Hematopoietic multipotent progenitor cell (in vitro differentiated cells): Measurements from ENCODE around the gene HAPLN2. TPM values are rescaled to one million over a fixed set of nuclear protein-coding genes. Genes with fewer than 3 reads are reported as not detected.
A peak's percentile ranks its signal among the peaks of the same experiment; 100 is the strongest.

Source experiments
- DNase-seq, 3 donors: peaks; one replicate each; pipeline ENCODE4 v3.0.0-alpha.2; 2011 to 2015; ENCODE audit warnings: low read depth in 2 of 3, low spot score in 2 of 3
- total RNA-seq: library from RNA; depleted of rRNA; stranded (reverse); fragments of >200 nt; gene quantifications from one replicate; pipeline ENCODE4 v1.2.3, GENCODE V29; 2012

The HAPLN2 gene
- total RNA-seq, 1 donor: under 0.01 TPM

GRCh38 chr1:156643049-156643777, 24.0 kb downstream of the HAPLN2 start:
- no peak for DNase-seq

DNA sequence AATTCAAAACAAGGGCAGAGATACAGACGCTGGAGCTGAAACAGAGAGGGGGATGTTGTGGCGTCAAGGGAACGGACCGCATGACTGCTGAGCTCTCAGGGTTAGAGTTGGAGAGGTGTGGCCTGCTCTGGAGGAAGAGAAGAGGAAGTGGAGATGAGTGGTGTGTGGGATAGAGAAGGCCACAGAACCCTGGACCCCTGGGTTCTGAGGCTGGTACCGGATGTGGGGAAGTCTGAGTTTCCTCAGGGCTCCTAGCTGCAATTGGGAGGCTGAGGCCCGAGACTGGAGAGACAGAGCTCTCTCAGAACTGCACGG, 24.5 kb downstream of the HAPLN2 start:
- DNase-seq: peak in 2 of 3 donors; percentile 82 to 88

DNA sequence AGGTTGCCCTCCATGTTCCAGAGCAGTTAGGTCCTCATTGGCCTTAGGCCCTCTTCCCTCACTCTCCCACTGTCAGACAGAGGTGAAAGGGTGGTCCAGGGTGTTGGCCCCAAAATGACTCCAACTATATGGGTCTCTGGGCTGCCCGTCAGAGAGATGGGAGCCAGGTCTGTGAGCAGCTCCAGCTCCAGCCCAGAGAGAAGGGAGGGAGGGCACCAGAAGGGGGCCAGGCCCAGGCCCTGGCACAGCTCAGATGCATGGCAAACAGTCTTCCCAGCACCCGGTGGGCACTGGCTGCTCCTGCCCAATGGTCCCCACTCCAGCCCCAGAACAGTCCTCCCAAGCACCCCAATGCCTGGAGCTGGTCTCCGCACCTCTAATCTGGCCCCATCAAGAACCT, 24.9 kb downstream of the HAPLN2 start:
- no peak for DNase-seq

GRCh38 chr1:156644640-156645039, 25.4 kb downstream of the HAPLN2 start:
- no peak for DNase-seq

GRCh38 chr1:156645056-156645455, 25.8 kb downstream of the HAPLN2 start:
- no peak for DNase-seq

DNA sequence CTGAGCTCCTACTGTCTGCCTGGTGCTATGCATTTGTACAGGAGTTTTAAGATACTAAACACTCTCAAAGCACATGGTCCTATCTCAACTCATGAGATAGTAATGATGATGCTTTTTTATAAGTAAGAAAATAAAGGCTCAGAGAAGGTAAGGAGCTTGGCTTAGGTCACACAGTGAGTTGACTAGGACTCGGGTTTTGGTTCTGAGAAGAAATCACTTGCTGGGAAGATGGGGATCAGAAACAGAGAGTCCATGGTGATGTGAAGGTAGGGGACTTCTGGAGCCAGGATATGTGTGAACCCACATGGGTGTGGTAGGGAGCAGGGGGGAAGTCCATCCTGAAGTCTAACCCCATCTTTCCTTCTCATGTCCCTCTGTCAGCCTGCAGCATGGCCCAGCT, 26.5 kb downstream of the HAPLN2 start:
- DNase-seq: no peak

DNA sequence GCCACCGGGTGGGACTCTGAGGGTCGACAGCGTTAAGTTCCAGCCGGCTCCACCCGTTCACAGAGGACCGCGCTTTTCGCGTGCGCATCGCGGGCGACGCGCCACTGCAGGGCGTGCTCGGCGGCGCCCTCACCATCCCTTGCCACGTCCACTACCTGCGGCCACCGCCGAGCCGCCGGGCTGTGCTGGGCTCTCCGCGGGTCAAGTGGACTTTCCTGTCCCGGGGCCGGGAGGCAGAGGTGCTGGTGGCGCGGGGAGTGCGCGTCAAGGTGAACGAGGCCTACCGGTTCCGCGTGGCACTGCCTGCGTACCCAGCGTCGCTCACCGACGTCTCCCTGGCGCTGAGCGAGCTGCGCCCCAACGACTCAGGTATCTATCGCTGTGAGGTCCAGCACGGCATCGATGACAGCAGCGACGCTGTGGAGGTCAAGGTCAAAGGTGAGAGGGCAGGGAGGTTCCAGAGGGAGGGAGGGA, 27.6 kb downstream of the HAPLN2 start:
- no peak for DNase-seq

DNA sequence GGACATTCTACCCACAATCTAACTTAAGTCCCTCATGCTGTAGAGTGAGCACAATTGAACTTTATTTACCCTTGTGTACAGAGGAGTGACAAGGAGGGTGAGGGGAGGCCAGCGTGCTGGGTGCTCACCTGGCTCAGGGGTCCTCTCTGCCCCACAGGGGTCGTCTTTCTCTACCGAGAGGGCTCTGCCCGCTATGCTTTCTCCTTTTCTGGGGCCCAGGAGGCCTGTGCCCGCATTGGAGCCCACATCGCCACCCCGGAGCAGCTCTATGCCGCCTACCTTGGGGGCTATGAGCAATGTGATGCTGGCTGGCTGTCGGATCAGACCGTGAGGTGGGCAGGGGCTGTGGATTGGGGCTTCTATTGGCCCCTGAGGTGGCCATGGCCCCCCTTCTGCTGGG, 28.1 kb downstream of the HAPLN2 start:
- DNase-seq: no peak

GRCh38 chr1:156648496-156648895, 29.3 kb downstream of the HAPLN2 start:
- no peak for DNase-seq

DNA sequence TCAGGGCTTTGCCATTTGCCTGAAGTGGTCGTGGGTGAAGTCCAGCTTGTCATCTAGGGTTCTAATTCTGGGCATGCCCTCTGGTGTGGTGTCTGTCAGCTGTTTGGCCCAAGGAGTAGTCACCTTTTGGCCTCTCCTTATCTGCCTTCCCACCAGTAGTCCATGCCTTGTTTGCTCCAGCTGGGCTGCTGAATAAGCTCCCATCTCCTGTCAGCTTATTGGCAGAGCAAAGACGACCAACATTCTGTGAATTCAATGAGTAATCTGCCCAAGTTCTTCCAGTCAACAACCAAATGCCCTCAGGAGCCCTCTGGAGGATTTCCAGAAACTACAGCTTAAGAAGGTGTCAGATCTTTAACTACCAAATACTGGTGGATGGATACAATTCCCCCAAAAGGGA, 29.7 kb downstream of the HAPLN2 start:
- DNase-seq: peak in 1 of 3 donors; percentile 36

DNA sequence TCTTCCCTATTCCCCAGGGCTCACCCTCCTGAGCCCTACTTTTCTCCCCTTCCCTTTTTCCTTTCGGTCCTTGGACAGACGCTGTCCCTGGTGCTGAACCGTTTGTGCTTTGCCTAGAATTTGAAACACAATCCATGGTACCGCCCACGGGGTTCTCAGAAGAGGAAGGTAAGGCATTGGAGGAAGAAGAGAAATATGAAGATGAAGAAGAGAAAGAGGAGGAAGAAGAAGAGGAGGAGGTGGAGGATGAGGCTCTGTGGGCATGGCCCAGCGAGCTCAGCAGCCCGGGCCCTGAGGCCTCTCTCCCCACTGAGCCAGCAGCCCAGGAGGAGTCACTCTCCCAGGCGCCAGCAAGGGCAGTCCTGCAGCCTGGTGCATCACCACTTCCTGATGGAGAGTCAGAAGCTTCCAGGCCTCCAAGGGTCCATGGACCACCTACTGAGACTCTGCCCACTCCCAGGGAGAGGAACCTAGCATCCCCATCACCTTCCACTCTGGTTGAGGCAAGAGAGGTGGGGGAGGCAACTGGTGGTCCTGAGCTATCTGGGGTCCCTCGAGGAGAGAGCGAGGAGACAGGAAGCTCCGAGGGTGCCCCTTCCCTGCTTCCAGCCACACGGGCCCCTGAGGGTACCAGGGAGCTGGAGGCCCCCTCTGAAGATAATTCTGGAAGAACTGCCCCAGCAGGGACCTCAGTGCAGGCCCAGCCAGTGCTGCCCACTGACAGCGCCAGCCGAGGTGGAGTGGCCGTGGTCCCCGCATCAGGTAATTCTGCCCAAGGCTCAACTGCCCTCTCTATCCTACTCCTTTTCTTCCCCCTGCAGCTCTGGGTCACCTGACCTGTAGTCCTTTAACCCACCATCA, 33.1 kb downstream of the HAPLN2 start:
- peak in 2 of 3 donors; percentile 36 to 70 for DNase-seq

DNA sequence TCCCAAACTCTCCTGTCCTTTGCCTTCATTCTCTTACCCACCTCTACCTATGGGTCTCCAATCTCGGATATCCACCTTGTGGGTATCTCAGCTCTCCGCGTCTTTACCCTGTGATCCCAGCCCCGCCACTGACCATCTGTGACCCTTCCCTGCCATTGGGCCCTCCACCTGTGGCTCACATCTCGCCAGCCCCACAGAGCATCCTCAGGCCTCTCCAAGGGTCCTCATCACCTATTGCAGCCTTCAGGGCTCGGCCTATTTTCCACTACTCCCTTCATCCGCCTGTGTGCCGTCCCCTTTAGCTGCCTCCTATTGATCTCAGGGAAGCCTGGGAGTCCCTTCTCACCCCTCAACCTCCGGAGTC, 33.8 kb downstream of the HAPLN2 start:
- DNase-seq: no peak

GRCh38 chr1:156654700-156655099, 35.5 kb downstream of the HAPLN2 start:
- DNase-seq: no peak

- DNase-seq: no peak
These were observed 36.1 kb downstream of the HAPLN2 start for GRCh38 chr1:156655151-156655903.

DNA sequence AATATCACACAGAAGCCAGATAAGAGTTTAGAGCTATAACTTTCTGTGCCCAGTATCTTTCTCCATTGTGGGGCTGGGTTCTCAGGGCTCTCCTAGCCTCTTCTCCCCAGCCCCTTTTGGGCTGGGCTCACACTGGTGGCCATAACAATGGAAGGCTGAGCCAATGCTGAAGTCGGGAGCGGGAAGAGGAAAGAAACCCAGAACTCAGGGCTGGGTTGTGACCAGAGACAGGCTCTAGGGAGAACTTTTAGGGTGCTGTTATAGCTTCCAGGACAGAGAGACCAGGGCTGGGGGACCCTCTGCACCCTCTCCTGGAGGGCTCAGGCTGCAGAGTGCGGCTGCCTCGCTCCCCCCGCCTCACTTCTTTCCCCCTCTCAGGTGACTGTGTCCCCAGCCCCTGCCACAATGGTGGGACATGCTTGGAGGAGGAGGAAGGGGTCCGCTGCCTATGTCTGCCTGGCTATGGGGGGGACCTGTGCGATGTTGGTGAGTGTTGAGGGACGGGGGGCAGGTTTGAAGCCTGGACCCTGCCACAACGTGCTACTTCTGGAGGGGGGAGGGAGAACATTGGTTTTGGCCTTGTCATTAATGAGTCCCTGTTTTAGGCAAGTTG, 36.8 kb downstream of the HAPLN2 start:
- no peak for DNase-seq

- DNase-seq: peak; percentile 49 to 55 (median 51)
These were observed 37.9 kb downstream of the HAPLN2 start for GRCh38 chr1:156656806-156657740.

DNA sequence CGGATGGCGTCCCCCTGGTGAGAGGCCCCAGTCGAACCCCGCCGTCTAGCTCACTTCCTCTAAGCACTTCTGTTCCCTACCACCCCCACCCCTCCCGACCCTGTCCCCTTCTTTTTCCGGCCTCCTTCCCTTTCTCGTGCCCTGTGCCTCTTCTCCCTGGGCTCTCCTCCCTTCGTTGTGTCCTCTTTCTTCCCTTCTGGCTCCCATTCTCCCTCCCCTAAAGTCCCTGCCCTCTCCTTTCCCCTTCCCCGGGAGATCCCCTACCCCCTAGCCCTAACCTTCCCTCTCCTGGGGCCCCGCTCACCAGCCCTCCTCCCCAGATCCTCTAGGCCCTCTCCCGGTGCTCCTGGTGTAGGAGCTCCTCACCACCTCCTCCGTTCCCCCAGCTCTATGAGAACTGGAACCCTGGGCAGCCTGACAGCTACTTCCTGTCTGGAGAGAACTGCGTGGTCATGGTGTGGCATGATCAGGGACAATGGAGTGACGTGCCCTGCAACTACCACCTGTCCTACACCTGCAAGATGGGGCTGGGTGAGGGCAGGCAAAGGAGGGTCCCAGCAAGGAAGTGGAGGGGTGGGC, 38.6 kb downstream of the HAPLN2 start:
- no peak for DNase-seq

DNA sequence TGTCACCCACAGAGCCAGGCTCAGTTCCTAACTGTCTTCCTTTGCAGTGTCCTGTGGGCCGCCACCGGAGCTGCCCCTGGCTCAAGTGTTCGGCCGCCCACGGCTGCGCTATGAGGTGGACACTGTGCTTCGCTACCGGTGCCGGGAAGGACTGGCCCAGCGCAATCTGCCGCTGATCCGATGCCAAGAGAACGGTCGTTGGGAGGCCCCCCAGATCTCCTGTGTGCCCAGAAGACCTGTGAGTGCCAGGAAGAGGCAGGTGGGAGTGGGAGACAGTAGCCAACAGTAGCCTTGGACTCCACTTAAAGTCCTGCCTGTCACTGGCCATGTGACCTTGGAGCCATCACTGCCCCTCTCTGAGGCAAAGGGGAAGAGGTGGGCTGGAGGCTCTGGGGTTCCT, 39.3 kb downstream of the HAPLN2 start:
- no peak for DNase-seq

DNA sequence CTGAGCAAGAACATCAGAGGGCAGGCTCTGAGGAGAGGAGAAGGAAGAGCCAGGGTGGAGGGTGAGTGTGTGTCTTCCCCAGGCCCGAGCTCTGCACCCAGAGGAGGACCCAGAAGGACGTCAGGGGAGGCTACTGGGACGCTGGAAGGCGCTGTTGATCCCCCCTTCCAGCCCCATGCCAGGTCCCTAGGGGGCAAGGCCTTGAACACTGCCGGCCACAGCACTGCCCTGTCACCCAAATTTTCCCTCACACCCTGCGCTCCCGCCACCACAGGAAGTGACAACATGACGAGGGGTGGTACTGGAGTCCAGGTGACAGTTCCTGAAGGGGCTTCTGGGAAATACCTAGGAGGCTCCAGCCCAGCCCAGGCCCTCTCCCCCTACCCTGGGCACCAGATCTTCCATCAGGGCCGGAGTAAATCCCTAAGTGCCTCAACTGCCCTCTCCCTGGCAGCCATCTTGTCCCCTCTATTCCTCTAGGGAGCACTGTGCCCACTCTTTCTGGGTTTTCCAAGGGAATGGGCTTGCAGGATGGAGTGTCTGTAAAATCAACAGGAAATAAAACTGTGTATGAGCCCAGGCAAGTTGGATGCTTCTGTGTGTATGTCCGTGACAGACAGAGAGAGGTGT, 39.8 kb downstream of the HAPLN2 start:
- DNase-seq: no peak
